HL-60 (cell line): ENCODE data around the gene TPMT.

Experiments
- CTCF ChIP-seq: IDR thresholded peaks from one replicate; pipeline ENCODE4 v1.5.1; 2011; ENCODE audit warnings: low read length, control low read depth, inconsistent platforms; ENCODE audit not compliant: insufficient read depth
- GABPA ChIP-seq: IDR thresholded peaks from 2 replicates; pipeline ENCODE4 v1.6.1; 2012; ENCODE audit warnings: low read depth
- POLR2AphosphoS5 ChIP-seq: IDR thresholded peaks from 2 replicates; pipeline ENCODE4 v1.6.1; 2012; ENCODE audit warnings: low read depth

GRCh38 chr6:18090349-18090786 is 64.5 kb downstream of the TPMT start:
- TF ChIP-seq CTCF (no peak), GABPA (no peak), POLR2AphosphoS5 (no peak)
